Fibroblast of lung (primary cell): ENCODE results near the gene TYW1. TPM values are rescaled to one million over a fixed set of nuclear protein-coding genes. Genes with fewer than 3 reads are reported as not detected.
"Not testable (repeated sequence)": the region's sequence is repeated elsewhere in the genome, so short reads cannot be mapped to it uniquely, and the experiment has no call there.

Experiments used
- DNase-seq, 2 donors: peaks; one replicate each; pipeline versions ENCODE4 v3.0.0 to v3.0.0-alpha.2; 2010; ENCODE audit warnings: low read depth in 2 of 2
- H2AFZ ChIP-seq: 2 replicates; pipeline ENCODE4 v1.5.1; 2012; ENCODE audit warnings: low read length, control low read depth, inconsistent platforms
- H3K27ac ChIP-seq: 2 replicates; pipeline ENCODE4 v1.5.1; 2011; ENCODE audit warnings: low read length, control low read depth; ENCODE audit not compliant: insufficient read depth
- H3K27me3 ChIP-seq: 2 replicates; pipeline ENCODE4 v1.5.1; 2011; ENCODE audit warnings: mild to moderate bottlenecking, low read length; ENCODE audit not compliant: control insufficient read depth, insufficient read depth
- H3K36me3 ChIP-seq: 2 replicates; pipeline ENCODE4 v1.5.1; 2011; ENCODE audit warnings: low read length; ENCODE audit not compliant: control insufficient read depth, insufficient read depth
- H3K4me1 ChIP-seq: 2 replicates; pipeline ENCODE4 v1.5.1; 2011; ENCODE audit warnings: low read length; ENCODE audit not compliant: control insufficient read depth, insufficient read depth; ENCODE audit errors: extremely low read depth
- H3K4me2 ChIP-seq: 2 replicates; pipeline ENCODE4 v1.5.1; 2011; ENCODE audit warnings: low read length, control low read depth; ENCODE audit not compliant: insufficient read depth; ENCODE audit errors: extremely low read depth
- H3K4me3 ChIP-seq, 4 experiments: fragments of 200-600 bp in 1 of 4; sonication (generic) in 1 of 4; replicated peaks in 1 of 4; 2 replicates each; pipeline ENCODE4 v1.5.1; 2011 to 2016; ENCODE audit warnings: low read length in 4 of 4, low read depth in 3 of 4, mild to moderate bottlenecking in 3 of 4, control low read depth in 2 of 4, inconsistent platforms in 1 of 4, mixed read lengths in 1 of 4; ENCODE audit not compliant: insufficient read depth in 1 of 4; ENCODE audit errors: control extremely low read depth in 1 of 4
- H3K79me2 ChIP-seq: 2 replicates; pipeline ENCODE4 v1.5.1; 2012; ENCODE audit warnings: mild to moderate bottlenecking, low read length, inconsistent platforms; ENCODE audit not compliant: control insufficient read depth, insufficient read depth
- H3K9ac ChIP-seq: 2 replicates; pipeline ENCODE4 v1.5.1; 2011; ENCODE audit warnings: mild to moderate bottlenecking, low read length, control low read depth; ENCODE audit not compliant: insufficient read depth
- H3K9me3 ChIP-seq: 2 replicates; pipeline ENCODE4 v1.5.1; 2012; ENCODE audit warnings: low read depth, low read length; ENCODE audit not compliant: control insufficient read depth, insufficient read depth
- H4K20me1 ChIP-seq: 2 replicates; pipeline ENCODE4 v1.5.1; 2011; ENCODE audit warnings: low read length; ENCODE audit not compliant: control insufficient read depth, insufficient read depth; ENCODE audit errors: extremely low read depth
- polyA plus RNA-seq, 2 donors: library from polyadenylated mRNA; depleted of rRNA in 1 of 2; stranded (reverse) in 1 of 2; unstranded in 1 of 2; fragments of >200 nt; gene quantifications; 2 replicates each; pipeline ENCODE4 v1.2.1, GENCODE V29; 2011 to 2012; ENCODE audit warnings: missing spikeins in 1 of 2
- total RNA-seq: library from RNA; depleted of rRNA; stranded (reverse); fragments of >200 nt; gene quantifications from 2 replicates; pipeline ENCODE4 v1.2.1, GENCODE V29; 2014
- TF ChIP-seq, protein P1 (sequence below), 2 donors: IDR thresholded peaks in 1 of 2; conservative IDR thresholded peaks in 1 of 2; 1 replicate in 1 of 2; 2 replicates in 1 of 2; pipeline ENCODE4 v1.5.1; 2011 to 2012; ENCODE audit warnings: low read length in 2 of 2, control low read depth in 1 of 2, inconsistent platforms in 1 of 2, low read depth in 1 of 2, mild to moderate bottlenecking in 1 of 2

Gene TYW1
- total and polyA plus RNA-seq, 2 donors (not counting 1 experiment from before 2014, with no cell fraction given): 16.7 to 25.1 TPM

DNA sequence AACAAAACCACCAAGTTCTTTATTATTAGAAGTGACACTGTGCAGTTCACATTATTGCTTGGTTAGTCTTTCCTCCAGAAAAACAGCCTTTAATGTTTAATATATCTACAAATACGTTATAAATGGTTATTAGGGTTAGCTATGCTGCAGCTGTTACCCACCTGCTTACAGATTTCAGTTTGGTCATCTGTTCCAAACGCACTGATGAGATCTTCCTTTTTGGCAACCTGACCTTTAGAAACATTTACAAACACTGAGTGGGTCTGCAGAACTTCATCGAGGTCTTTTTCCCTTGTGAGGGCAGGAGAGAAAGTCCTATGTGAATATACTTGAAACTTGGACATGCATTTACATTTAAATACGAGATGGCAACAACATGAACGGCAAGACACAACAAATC, 2.6 kb upstream of the TYW1 start:
- H3K9ac ChIP-seq: peak overlapping the region; percentile 16
- DNase-seq, H3K27me3 ChIP-seq, H4K20me1 ChIP-seq, H3K4me1 ChIP-seq, H3K9me3 ChIP-seq, H3K36me3 ChIP-seq, H2AFZ ChIP-seq: not testable (repeated sequence)
- peaks cover 15% of the 10 kb centered on the region for H3K79me2 ChIP-seq
- H3K27ac ChIP-seq: peak overlapping the region; percentile 98
- peak overlapping the region; percentile 75 for H3K4me2 ChIP-seq
- peak overlapping the region; percentile 69 to 77 (median 72) for H3K4me3 ChIP-seq

DNA sequence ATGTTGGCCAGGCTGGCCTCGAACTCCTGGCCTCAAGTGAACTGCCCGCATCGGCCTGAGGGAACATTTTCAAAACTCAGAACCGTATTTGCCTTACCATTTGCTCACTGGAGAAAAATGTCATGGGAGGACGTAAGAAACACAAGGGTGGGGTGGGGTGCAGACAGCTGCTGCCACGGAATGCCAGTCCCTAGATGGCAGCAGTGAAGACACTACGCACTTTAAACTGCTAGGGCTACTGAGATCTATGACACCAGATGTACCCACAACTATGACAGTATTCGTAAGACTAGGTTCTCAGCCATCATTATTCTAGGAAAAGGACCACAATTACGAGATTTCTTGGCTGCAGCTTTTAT, 2.0 kb upstream of the TYW1 start:
- Histone ChIP-seq H3K4me3 (peak overlapping the region; percentile 69 to 77 (median 72)), H3K27ac (peak overlapping the region; percentile 98), H3K4me2 (peak overlapping the region; percentile 32), H3K79me2 (peaks cover 15% of the 10 kb centered on the region), H3K9ac (peak overlapping the region; percentile 93)
- DNase-seq: peak; percentile 84 to 89
- not testable (repeated sequence) for H4K20me1 ChIP-seq, H3K4me1 ChIP-seq, H3K36me3 ChIP-seq, H3K9me3 ChIP-seq, H2AFZ ChIP-seq, H3K27me3 ChIP-seq
- TF ChIP-seq, protein P1, sequence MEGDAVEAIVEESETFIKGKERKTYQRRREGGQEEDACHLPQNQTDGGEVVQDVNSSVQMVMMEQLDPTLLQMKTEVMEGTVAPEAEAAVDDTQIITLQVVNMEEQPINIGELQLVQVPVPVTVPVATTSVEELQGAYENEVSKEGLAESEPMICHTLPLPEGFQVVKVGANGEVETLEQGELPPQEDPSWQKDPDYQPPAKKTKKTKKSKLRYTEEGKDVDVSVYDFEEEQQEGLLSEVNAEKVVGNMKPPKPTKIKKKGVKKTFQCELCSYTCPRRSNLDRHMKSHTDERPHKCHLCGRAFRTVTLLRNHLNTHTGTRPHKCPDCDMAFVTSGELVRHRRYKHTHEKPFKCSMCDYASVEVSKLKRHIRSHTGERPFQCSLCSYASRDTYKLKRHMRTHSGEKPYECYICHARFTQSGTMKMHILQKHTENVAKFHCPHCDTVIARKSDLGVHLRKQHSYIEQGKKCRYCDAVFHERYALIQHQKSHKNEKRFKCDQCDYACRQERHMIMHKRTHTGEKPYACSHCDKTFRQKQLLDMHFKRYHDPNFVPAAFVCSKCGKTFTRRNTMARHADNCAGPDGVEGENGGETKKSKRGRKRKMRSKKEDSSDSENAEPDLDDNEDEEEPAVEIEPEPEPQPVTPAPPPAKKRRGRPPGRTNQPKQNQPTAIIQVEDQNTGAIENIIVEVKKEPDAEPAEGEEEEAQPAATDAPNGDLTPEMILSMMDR (conservative IDR thresholded peaks at IDR 0.05 in 1 of 2, IDR thresholded peaks at IDR 0.05 in 1 of 2; ENCODE audit: low read depth in 1 of 2, low read length in 2 of 2): peak; percentile 30 to 40

DNA sequence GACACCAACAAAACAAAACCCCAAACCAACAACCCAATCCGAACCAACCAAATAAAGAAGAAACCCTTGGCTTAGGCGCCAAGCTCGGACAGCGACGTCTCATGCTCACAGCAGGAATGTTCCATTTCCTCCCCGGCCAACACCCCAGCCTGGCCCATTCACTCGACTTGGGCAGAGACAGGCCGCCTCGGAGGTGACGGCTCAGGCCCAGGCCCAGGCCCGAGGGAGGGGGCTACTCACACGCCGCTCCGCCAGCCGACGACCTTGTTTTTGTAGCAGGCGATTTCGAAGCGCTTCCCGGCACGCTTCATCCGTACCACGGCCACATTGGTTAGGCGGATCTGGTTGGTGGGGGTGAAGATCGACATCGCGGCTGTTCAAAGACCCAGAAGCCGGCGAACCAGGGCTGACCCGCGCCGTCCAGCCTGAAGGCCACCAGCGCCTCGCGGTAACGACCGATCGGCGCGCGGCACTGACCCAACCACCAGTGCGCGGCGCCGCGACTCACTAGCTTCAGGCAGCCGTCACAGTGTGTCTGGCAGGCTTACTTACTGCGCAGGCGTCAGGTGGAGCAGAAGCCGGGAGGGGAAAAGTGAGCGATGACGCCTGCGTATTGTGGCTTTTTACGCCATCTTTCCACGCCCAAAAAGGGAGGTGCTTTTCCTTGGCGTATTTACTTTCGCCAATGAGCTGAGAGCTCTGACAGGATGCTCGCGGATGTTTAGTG, 1.4 kb upstream of the TYW1 start, which contains the start of gene SBDS:
SBDS (minus strand) TSS at position 537 of the 727 bp plus-strand sequence; CDS start at position 368, 169 bp downstream.
- not testable (repeated sequence) for H3K36me3 ChIP-seq, H3K27me3 ChIP-seq, H3K4me1 ChIP-seq, H3K9me3 ChIP-seq, H4K20me1 ChIP-seq
- peak within 1 kb of the TSS; percentile 69 to 77 (median 72) for H3K4me3 ChIP-seq
- peaks cover 15% of the 10 kb centered on the region for H3K79me2 ChIP-seq
- H3K9ac ChIP-seq: peak within 1 kb of the TSS; percentile 93
- peak within 1 kb of the TSS; percentile 75 for H3K4me2 ChIP-seq
- DNase-seq: peak; percentile 97 to 99
- peak within 1 kb of the TSS; percentile 53 for H2AFZ ChIP-seq
- peak within 1 kb of the TSS; percentile 98 for H3K27ac ChIP-seq

DNA sequence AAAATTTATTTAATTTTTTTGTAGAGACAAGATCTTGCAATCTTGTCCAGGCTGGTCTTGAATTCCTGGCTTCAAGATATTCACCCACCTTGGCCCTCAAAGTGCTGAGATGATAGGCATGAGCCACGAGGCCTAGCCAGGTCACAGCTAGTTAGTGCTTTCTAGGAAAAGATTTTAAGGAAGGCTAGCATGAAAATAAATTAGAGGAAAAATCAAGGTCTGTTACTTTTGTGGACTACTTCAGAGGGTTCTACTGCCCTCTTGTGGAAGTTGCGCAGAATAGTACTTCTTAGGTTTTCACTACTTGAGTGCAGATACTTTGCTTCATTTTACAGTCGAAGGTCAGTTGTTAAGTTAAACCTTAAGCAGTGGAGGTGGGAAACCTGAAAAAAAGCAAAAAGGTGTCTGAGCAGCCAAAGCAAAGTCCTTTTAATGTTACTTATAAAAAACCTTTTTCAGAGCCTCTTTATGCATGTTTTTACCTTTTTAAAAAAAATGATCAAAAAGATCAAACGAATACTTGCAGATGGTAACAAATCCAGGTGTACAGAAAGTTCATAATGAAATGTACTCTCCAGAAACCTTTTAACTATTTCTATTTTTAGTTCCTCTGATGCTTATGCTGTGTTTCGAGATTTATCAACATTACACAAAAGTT, 4.1 kb downstream of the TYW1 start:
- H3K4me1 ChIP-seq, H3K27ac ChIP-seq, H2AFZ ChIP-seq, H4K20me1 ChIP-seq, H3K4me3 ChIP-seq, H3K79me2 ChIP-seq, H3K36me3 ChIP-seq, H3K9ac ChIP-seq, H3K9me3 ChIP-seq, H3K27me3 ChIP-seq, H3K4me2 ChIP-seq: not testable (repeated sequence)
- TF ChIP-seq, protein P1 (conservative IDR thresholded peaks at IDR 0.05 in 1 of 2, IDR thresholded peaks at IDR 0.05 in 1 of 2; ENCODE audit: low read depth in 1 of 2, low read length in 2 of 2): peak; percentile 7 to 16
- DNase-seq: peak in 1 of 2 donors; percentile 20

DNA sequence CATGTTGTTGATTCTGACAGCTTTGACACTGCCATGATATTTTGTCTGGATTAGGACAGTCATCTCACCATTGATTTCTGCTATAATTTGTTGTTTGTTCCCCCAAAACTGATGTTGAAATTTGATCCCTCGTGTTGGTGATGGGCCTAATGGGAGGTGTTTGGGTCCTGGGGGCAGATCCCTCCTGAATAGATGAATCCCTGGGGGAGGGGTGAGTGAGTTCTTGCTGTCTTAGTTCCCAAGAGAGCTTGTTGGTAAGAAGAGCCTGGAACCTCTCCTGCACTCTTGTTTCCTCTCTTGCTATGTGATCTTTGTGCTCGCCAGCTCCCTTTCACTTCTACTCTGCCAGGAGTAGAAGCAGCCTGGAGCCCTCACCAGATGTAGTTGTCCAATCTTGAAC, 7.5 kb downstream of the TYW1 start:
- H3K9me3 ChIP-seq, H3K36me3 ChIP-seq, H3K4me3 ChIP-seq, H3K9ac ChIP-seq, H4K20me1 ChIP-seq, H2AFZ ChIP-seq, H3K27me3 ChIP-seq, DNase-seq, H3K4me2 ChIP-seq, H3K4me1 ChIP-seq, H3K79me2 ChIP-seq, H3K27ac ChIP-seq: not testable (repeated sequence)
